NCI-H1092 treated with DMSO at 0.1 percent for 48 hours (cell line): ENCODE data around the gene CARNS1.

Experiments
- DNase-seq: peaks from one replicate; lab custom pipeline; 2025; lab: John Stamatoyannopoulos, UW

CARNS1 gene

DNA sequence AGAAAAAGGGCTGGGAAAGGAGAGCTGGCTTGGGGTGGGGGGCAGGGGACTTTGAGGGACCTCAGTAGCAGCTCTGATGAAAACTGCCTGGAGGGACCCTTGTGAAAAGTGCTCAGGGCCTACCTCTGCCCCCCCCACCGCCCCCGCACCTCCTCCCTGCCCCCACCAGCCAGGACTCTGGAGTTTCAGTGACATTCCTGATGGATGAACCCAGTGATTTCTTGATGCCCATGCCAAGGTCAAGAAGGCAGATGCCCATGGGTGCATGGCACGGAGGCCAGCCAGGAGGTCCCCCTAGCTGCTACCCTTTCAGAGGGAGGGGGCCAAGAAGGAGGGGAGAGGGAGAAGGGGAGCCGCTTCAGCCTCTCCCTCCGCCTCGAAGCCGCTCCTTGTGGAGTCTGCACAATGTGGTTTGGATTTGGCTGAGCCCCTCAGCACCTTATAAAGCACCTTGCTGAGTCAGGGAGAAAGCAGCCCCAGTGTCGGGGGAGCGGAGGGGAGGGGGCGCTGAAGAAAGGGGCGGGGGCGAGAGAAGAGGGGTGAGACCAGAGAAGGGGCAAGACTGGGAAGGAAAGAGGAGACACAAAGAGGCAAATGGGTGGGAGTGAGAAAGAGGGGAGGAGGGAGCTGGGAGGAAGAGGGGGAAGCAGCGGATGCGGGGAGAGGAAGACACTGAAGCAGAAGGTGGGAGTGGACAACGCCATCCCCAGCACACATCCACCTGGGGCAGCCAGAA, 40.0 kb upstream of the CARNS1 start:
- DNase-seq, result no peak

DNA sequence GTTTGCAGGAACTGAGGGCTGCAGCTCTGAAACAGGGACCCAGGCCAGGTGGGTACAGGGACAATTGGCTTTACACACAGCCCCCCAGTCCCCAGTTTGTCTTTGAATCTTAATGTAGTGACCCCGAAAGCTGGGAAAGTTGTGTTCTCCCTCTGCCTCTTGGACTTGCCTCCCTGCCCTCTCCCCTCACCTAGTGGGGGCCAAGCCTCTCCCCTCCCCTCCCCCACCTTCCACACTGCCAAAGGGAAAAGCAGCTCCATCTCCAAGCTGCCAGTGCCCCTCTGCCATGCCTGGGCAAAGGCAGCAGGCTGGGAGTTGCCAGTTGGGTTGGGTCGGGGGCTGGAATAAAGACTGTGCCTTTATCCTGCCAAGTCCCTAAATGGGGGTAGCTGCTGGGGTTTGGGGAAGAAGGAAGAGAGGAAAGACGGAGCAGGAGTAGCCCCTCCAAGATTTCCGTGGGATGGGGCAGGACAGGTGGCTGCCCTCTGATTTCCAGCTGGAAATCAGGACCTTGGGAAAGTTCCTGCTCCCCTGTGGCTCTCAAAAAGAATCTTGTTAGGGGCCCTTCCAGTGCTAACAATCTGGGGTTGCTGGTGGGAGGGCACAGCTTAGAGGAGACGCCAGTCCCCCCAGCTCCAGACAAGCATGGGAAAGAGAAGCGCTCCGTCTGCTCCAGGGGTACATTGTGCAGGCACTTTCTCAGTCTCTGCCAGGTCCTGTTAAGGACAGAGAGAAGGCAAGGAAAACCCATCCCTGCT, 39.2 kb upstream of the CARNS1 start:
- no peak for DNase-seq

DNA sequence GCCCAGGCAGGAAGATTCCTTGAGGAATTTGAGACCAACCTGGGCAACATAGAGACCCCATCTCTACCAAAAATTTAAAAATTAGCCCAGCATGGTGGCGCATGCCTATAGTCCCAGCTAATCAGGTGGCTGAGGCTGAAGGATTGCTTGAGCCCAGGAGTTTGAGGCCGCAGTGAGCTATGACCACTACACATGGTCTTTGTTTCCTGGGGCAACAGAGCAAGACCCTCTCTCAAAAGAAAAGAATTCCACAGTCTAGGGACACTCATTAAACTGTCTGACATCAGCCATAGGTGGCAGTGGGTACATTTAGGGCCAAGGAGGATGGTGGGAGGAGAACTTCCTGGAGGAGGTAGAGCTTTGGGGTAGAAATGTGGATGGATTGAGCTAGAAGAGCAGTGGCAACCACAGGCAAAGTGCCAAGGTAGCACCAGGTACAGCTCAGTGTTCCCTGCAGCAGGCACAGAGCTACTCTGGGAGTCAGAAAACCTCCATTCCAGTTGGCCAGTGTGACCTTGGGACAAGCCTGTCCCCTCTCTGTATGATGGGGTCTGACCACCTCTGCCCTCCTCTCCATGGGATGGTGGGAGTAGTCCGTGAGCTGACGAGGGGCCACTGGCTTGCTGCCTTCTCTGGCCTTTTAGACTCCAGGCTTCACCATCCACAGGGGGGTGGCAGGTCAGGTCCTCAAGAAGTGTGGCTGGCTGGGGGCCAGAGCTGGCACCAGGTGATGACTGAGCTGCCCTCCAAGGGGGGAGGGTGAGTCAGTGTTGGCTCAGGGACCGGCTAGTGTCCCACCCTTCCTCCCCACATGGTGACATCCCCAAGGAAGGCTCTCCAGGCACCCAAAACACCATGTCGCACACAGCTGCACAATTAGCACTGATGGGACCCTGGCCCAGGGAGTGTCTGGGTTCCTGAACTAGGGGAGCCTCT, 38.3 kb upstream of the CARNS1 start:
- no peak for DNase-seq

DNA sequence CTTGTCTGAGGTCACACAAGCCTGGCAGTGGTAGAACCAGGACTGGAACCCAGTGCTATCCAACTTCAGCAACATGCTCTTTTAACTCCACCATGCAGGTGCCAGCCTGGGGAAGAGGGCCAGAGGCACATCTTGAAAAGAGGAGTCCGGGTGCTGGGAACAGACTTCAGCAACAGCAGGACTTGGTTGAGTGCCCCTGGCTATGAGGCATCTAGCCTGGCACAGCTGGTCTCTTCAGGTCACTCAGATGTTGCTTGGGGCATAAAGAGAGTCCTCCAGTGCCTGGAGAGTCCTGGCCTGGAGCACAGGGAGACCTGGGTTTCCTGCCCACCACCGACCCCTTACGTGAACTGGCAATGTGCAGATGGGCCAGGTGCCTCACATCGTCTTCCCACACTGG, 36.9 kb upstream of the CARNS1 start:
- DNase-seq, result no peak

DNA sequence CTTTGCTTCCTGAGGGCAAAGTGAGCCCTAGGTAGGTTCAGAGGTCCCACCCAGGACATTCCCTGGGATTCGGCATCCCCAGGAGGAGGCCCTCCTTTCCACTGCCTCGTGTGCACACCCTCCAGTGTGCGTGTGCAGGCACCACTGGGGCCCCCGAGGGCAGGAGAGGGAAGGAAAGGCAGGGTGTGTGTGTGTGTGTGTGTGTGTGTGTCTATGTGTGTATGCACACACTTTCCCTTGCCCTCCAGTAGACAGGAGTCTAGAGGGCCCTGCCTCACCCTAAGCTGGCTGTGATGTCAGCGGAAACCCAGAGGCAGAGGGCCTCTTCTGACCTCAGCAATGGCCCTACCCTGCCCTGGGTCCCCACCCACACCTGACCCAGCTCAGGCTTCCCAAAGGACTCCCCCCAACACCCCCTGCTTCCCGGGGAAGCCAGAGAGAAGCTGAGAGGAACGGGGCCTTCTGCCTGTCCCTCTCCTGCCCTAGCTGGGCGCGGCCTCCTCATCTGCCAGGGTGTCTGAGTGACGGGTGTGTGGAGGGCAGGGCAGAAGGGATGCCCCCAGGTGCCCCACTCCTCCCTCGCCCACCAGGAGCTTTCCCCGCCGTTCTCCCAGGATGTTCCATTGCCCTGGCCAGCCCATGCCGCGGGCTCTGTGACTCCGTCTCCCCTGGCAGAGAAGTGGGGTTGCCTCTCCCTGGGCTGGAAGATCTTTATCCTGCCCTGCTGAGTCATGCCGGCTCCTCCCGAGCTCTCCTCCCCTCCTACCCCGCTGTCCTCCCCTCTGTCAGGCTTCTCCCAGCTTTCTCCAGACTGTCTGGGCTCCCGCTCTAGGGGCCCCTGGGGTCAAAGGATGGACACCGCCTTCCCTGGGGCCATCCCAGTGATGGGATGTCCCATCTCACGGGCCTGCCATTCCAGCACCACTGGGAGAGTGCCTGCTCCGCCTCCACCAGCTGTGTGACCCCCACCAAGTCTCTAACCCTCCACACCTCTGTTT, 36.1 kb upstream of the CARNS1 start:
- DNase-seq, result no peak

DNA sequence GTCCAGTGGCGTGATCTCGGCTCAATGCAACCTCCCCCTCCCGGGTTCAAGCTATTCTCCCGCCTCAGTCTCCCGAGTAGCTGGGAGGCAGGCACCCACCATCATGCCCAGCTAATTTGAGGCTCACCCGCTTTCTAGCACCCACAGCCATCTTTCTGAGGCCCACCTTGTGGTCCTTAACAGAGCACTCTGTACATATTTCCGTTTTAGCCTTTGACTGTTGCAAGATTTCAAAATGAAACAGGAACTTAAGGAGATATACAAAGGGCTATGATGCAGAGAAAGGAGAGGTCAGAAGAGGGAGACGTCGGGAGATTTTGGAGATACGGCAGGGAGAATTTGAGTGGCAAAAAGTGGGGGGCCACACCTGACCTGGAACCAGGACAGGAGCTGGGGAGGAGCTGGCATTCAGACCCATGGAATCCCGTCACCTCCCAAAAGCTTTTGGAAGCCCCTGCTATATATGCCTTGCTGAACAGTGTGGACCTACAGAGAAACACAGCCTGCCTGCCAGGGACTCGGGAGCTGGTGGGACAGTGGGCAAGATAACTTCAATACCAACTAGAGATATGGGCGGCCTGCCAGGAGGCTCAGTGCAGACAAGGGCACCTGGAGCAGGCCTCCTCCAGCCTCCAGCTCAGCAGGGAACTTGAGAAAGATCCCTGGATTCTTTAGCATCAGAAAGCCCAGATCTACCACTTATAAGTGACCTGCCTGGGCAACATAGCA, 34.1 kb upstream of the CARNS1 start:
- DNase-seq, result no peak

DNA sequence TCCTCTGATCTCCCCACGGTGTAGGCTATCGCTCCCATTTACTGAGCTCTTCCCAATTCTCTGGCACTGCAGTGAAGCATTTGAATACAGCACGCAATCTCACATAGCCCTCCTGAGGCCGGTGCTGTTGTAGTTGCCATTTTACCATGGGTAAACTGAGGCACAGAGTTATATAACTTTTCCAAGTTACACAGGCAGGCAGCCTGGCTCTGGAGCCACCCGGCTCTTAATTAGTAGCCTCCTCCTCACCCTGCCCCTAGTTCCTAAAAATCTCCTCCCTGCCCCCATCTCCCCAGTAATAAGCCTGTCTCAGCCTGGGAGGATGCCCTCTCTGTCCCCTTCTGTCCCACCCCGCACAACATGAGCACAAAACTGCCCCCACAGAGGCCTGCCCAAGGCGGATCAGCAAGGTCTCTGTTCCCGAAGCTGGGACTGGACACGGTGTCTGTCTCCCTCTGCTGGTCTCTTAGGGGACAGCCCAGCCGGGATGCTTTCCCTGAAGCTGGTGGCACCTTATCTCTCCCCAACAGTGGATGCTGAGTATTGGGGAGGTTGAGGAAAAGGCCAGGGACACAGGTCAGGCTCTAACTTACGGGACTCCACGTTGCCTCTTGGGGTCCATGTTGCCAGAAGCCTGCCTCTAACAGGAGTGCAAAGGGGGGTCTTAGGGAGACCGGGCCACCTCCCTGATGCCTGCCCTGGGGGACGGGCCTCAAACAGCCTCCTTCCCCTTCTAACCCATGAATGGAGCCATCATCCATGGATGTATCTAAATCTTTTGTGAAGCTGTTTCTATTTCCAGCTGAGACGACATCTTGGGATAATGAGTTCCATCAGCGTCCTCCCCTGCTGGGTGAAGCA, 33.0 kb upstream of the CARNS1 start:
- DNase-seq, result peak; percentile 58

DNA sequence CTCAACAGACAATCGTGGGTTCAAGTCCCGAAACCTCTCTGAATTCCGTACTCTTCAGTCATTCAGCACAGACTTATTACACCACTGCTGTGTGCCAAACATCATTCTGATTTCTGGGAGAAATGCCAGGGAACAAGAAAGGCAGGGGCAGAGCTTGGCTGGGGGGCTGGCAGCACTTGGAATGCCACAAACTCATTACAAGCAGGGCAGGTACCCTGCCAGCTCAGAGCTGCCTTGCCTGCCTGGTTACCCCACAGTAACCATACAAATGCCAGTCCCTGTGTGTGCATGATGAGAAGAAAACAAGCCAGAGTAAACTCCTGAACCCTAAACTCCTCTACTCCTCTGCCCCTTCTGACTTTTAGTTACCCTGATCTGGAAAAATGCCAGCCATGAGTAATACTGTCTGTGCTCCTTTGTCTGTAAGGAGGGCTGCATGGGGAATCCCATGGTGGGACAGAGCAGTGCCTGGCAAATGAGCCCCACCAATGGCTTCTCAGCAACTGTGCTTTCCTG, 30.6 kb upstream of the CARNS1 start:
- peak; percentile 38 for DNase-seq

DNA sequence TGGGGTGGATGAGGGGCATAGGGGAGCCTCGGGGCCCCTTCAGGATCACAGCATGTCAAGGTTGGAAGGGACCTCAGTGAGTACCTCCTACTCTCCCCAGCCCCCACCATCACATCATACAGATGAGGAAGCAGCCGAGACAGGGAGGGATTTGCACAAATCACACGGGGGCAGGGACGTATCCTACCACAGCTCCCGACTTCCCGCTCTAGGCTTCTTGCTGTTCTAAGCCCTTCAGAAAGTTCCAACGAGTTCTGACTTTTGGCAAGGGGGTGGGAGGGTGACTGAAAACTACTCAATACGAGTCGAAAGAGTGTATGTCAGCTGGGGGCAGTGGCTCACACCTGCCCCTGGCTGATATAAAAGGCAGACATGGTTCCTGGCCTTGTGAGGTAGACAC, 28.4 kb upstream of the CARNS1 start:
- DNase-seq, result no peak

DNA sequence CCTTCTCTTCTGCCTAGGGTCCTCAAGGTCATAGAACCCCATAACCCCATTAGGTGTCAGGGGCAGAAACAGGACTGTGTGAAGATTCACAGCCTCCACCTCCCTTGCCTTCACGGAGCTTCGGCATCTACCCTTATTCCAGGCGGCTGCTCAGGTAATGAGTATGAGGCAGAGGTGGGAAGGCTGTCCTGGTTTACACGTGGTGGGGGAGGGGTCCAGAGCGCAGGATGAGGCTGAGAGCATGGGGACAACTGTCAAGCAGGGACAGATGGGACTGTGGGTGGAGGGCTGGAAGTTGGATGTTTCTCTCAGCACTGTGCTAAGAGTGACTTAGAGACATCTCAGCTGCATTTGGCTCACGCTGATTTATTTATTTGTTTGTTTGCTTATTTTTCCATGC, 28.0 kb upstream of the CARNS1 start:
- no peak for DNase-seq

DNA sequence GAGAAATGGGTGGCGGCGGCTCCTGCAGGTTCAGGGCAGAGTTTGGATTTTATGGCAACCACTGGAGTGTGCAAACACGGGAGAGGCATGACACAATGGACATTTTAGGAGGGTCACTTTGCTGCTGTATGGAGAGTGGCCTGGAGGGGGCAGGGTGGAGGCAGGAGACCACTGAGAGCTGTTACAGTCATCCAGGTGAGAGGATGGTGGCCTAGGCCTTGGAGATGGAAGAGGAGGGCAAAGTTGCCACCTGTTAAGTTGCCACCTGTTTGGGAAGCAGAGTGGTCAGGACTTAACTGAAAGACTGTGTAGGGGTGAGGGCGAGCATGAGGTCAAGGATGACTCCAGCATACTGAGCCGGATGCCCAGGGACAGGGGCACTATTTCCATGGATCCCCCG, 26.0 kb upstream of the CARNS1 start:
- DNase-seq, result peak; percentile 65

DNA sequence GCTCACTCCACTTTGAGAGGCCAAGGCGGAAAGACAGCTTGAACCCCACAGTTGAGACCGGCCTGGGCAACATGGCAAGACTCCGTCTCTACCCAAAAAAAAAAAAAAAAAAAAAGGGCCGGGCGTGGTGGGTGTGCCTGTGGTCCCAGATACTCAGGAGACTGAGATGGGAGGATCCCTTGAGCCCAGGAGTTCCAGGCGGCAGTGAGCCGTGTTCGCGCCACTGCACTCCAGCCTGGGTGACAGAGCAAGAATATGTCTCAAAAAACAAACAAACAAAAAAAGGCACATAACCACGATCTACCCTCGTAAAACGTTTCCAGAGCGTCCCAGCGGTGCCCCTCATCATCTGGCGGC, 24.6 kb upstream of the CARNS1 start:
- DNase-seq, result no peak

DNA sequence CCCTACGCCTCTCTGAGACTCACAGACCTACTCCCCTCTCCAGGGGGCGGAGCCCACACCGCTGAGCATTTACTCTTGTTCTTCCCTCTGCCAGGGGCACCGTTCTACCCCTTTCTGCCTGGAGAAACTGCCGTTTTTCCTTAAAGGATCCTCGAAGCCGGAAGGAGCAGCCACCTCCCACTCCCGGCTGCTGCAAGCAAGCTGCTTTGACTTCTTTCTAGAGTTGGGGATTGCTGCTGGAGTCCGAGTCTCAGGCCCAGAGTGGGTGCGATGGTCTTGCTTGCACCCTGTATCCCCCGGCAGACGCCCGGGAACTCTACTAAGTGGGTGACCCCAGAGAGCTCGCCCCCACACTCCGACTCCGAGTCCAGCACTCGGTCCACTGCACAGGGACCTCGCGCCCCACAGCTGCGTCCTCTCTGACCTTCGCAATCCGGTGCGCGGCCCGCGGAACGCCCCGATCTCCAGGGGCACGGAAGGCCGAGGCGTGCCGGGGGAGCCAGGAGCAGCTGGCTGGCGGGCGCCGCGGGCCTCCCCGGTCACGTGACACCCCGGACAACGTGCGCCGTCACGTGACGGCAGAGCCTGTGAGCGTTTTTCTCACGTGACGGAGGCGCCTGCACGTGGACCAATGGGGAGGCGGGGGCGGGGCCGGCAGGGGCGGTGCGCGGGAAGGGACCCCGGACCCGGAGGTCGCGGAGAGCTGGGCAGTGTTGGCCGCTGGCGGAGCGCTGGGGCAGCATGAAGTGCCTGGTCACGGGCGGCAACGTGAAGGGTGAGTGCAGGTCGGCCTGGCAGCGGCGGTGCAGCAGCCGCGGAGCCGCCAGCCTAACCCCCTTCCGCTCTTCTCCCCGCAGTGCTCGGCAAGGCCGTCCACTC, 23.9 kb upstream of the CARNS1 start, which contains the start of gene RAD9A:
TSS of gene RAD9A (plus strand) at position 683 of the 879 bp plus-strand sequence. CDS start at position 742, 59 bp downstream.
- peak; percentile 94 for DNase-seq

DNA sequence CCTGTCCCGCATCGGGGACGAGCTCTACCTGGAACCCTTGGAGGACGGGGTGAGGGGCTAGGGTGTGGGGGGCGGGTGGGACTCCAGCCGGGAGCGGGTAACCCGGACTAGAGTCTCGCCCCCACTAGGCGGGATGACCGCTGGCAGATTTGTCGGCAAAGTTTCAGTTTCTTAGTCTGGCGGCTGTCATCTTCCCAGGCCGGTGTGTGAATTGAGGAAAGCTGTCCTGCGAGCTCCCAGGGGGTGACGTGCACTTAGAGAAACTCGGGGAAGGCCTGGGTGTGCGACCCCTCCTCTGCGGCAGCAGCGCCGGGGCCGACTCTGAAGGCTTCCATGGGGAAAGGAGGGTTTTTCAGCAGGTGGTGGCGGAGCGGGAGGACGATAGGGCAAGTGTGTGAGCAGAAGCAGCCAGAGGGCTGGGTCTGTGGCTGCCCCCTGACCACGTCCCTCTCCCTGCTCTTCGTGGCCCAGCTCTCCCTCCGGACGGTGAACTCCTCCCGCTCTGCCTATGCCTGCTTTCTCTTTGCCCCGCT, 23.2 kb upstream of the CARNS1 start:
- DNase-seq, result no peak

DNA sequence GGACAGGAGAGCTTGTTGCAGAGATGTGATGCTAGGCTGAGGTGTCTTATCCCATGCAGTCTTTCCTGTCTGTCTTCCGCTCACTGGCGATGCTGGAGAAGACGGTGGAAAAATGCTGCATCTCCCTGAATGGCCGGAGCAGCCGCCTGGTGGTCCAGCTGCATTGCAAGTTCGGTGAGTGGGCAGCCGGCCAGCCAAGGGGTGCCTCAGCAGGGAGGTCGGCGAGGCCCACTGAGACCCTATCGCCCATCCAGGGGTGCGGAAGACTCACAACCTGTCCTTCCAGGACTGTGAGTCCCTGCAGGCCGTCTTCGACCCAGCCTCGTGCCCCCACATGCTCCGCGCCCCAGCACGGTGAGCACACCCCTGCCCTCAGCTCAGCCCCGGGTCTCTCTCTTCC, 22.0 kb upstream of the CARNS1 start:
- no peak for DNase-seq

DNA sequence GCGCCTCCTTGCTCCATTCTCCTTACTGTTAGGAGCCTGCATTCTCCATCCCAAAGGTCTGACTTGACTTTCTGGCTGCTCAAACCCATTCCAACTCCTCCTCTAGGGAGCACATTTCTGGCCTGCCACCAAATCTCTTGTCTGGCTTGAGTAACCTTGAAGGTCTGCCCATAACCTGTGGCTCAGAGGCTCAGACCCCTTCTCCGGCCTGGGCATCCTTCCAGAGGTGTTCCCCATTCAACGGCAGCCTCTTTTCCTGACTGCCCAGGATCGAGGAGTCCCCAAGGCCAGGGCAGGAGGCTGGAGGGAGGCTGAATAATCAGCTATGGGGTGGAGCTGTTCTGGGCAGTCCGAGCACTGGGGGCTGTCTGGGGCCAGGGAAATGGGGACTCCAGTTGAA, 21.5 kb upstream of the CARNS1 start:
- DNase-seq, result no peak

DNA sequence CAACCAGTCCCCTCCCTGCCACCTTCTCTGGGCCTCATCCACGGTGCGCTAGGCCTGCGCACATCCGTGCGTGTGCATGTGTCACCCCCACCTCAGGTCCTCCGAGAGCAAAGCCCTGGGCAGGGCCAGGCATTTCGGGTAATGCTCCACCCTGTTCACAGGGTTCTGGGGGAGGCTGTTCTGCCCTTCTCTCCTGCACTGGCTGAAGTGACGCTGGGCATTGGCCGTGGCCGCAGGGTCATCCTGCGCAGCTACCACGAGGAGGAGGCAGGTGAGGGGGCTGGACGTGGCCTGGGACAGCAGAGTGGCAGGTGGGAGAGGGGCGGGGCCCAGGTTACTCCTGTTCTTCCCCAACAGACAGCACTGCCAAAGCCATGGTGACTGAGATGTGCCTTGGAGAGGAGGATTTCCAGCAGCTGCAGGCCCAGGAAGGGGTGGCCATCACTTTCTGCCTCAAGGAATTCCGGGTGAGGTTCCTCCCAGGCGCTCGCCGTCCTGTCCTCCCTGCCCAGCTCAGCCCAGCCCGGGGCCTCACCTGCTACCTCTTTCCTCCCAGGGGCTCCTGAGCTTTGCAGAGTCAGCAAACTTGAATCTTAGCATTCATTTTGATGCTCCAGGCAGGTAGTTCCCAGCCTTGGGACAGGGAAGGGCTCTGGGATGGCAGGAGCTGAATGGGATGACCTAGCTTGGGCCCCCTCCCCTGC, 19.8 kb upstream of the CARNS1 start:
- no peak for DNase-seq

DNA sequence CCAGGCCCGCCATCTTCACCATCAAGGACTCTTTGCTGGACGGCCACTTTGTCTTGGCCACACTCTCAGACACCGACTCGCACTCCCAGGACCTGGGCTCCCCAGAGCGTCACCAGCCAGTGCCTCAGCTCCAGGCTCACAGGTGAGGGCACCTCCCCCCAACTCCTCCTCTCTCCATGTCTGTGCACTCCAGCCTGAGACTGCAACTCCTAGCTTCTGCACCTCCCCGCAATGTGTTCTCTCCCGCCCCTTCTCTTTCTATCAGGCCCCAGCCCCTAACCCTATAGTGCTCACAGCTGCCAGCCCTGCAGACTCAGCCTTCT, 19.3 kb upstream of the CARNS1 start:
- DNase-seq, result no peak
